K562 (cell line): ENCODE data around the gene TNFAIP8L1. TPM values are rescaled to one million over a fixed set of nuclear protein-coding genes. Genes with fewer than 3 reads are reported as not detected.
A peak's percentile ranks its signal among the peaks of the same experiment; 100 is the strongest.

Experiments
- ATAC-seq: fragments of 200-7000 bp; cut with Tn5 transposase; 3 replicates; pipeline ENCODE4 v1.9.1; 2020; ENCODE audit warnings: moderate library complexity
- BruUV-seq: library from RNA; stranded (reverse); fragments of 400-500 nt; replicated peaks from 2 replicates; lab custom pipeline; 2021; lab: Mats Ljungman, UMichigan
- CTCF ChIA-PET: fragments of 300-600 bp; formaldehyde crosslinking; extraction: SDS; loops from one replicate; lab custom pipeline; 2021; ENCODE audit warnings: low intra/inter-chr PET ratio; lab: Yijun Ruan, JAX
- POLR2A ChIA-PET: fragments of 300-600, 350-650 bp; sonication (Branson Sonifier 250); formaldehyde crosslinking; extraction: SDS; loops from one replicate; lab custom pipeline; 2021; ENCODE audit warnings: antibody characterized with exemption, inconsistent platforms; lab: Yijun Ruan, JAX
- DNase-seq, 4 experiments: peaks; one replicate each; pipeline versions ENCODE4 v3.0.0 to v3.0.0-alpha.2; 2011 to 2018; ENCODE audit warnings: low spot score in 3 of 4, mixed read lengths in 3 of 4; ENCODE audit errors: extremely low read depth in 1 of 4
- FAIRE-seq: peaks from 2 replicates; lab custom pipeline; 2011; peaks lifted over from hg19 to GRCh38; lab: Jason Lieb, UNC
- H2AFZ ChIP-seq: 2 replicates; pipeline ENCODE4 v1.6.0; 2011; ENCODE audit warnings: low read depth, low read length, control low read depth, inconsistent platforms
- H3K27ac ChIP-seq: fragments of 200-600 bp; 3 replicates; pipeline ENCODE4 v1.8.0; 2011; ENCODE audit warnings: low read depth, mild to moderate bottlenecking, control low read depth, inconsistent platforms, low read length, moderate library complexity, mixed read lengths; ENCODE audit errors: extremely low read depth
- H3K27me3 ChIP-seq, 2 experiments: fragments of 300-600 bp in 1 of 2; 2 replicates in 1 of 2; 3 replicates in 1 of 2; pipeline versions ENCODE4 v1.6.0 to v1.8.0; 2011; ENCODE audit warnings: inconsistent platforms in 2 of 2, low read length in 2 of 2, mild to moderate bottlenecking in 1 of 2, mixed read lengths in 1 of 2, moderate library complexity in 1 of 2; ENCODE audit not compliant: control insufficient read depth in 2 of 2, insufficient read depth in 2 of 2
- H3K36me3 ChIP-seq: fragments of 300-600 bp; 3 replicates; pipeline ENCODE4 v1.8.0; 2011; ENCODE audit warnings: mild to moderate bottlenecking, low read length, inconsistent platforms; ENCODE audit not compliant: control insufficient read depth, insufficient read depth
- H3K4me1 ChIP-seq, 2 experiments: fragments of 200-600 bp in 1 of 2; replicated peaks in 1 of 2; 2 replicates in 1 of 2; 3 replicates in 1 of 2; pipeline versions ENCODE4 v1.5.1 to v1.8.0; 2011; ENCODE audit warnings: inconsistent platforms in 2 of 2, low read length in 2 of 2, mild to moderate bottlenecking in 1 of 2, mixed read lengths in 1 of 2, moderate library complexity in 1 of 2; ENCODE audit not compliant: control insufficient read depth in 2 of 2, insufficient read depth in 2 of 2
- H3K4me2 ChIP-seq: 2 replicates; pipeline ENCODE4 v1.6.1; 2011; ENCODE audit warnings: low read length, control low read depth, inconsistent platforms, mixed read lengths; ENCODE audit not compliant: insufficient read depth
- H3K4me3 ChIP-seq: fragments of 200-600 bp; sonication (generic), shearing (Covaris generic); 2 replicates; pipeline ENCODE4 v1.5.1; 2016; ENCODE audit warnings: control low read depth, inconsistent platforms
- H3K79me2 ChIP-seq: fragments of 200-600 bp; 3 replicates; pipeline ENCODE4 v1.8.0; 2011; ENCODE audit warnings: low read length, inconsistent platforms; ENCODE audit not compliant: control insufficient read depth, insufficient read depth
- H3K9ac ChIP-seq, 2 experiments: 2 replicates each; pipeline versions ENCODE4 v1.6.0 to v1.6.1; 2011; ENCODE audit warnings: low read depth in 2 of 2, low read length in 2 of 2, control low read depth in 1 of 2, inconsistent platforms in 1 of 2, mild to moderate bottlenecking in 1 of 2, mixed read lengths in 1 of 2; ENCODE audit not compliant: insufficient read depth in 1 of 2
- H3K9me1 ChIP-seq: one replicate; pipeline ENCODE4 v1.6.0; 2011; ENCODE audit warnings: inconsistent platforms, mild to moderate bottlenecking, low read length, moderate library complexity; ENCODE audit not compliant: control insufficient read depth, insufficient read depth
- H3K9me3 ChIP-seq: replicated peaks from 2 replicates; pipeline ENCODE4 v1.5.1; 2011; ENCODE audit warnings: low read depth, low read length, inconsistent platforms; ENCODE audit not compliant: control insufficient read depth, insufficient read depth
- H4K20me1 ChIP-seq: replicated peaks from 2 replicates; pipeline ENCODE4 v1.6.1; 2011; ENCODE audit warnings: low read length, inconsistent platforms, mixed read lengths; ENCODE audit not compliant: control insufficient read depth, insufficient read depth
- E2F1 ChIP-seq: sonication (generic); formaldehyde crosslinking; IDR thresholded peaks from 2 replicates; pipeline ENCODE4 v1.8.1; 2023; ENCODE audit warnings: mild to moderate bottlenecking, missing genetic modification reagents, moderate library complexity
- HDGF ChIP-seq: fragments of 450-650 bp; IDR thresholded peaks from 2 replicates; pipeline ENCODE4 v1.6.1; 2016
- KDM2B ChIP-seq: fragments of 250-450 bp; sonication (Bioruptor Pico); IDR thresholded peaks from 2 replicates; pipeline ENCODE4 v1.8.0; 2021; ENCODE audit warnings: mild to moderate bottlenecking, moderate library complexity
- PHF8 ChIP-seq: fragments of 200-600 bp; sonication (generic); IDR thresholded peaks from 2 replicates; pipeline ENCODE4 v1.6.1; 2012; ENCODE audit warnings: mixed run types, mild to moderate bottlenecking, inconsistent platforms, low read length, moderate library complexity, borderline replicate concordance
- ZFP36 ChIP-seq: fragments of 150-350 bp; IDR thresholded peaks from 2 replicates; pipeline ENCODE4 v1.6.1; 2018; ENCODE audit warnings: low read length, low read depth; ENCODE audit not compliant: partially characterized antibody
- WGBS: fragments of 100-300 bp; shearing (Covaris generic); methylation state at CpG from one replicate; pipeline ENCODE4 v1.1.6; 2016; ENCODE audit warnings: low coverage, mixed read lengths; ENCODE audit not compliant: insufficient coverage; ENCODE audit errors: missing lambda C conversion rate; 5-methylcytosine and 5-hydroxymethylcytosine counted together
- in situ Hi-C: fragments of 300-500 bp; cut with MboI; formaldehyde crosslinking; loops from 4 replicates; pipeline ENCODE4 v1.15.0; 2018; ENCODE audit warnings: inconsistent platforms, mixed read lengths
- intact Hi-C: fragments of 100-400 bp; cut with micrococcal nuclease; formaldehyde crosslinking; loops from 2 replicates; pipeline ENCODE4 v1.14.2; 2022
- polyA plus RNA-seq, 8 experiments: library from polyadenylated mRNA; depleted of rRNA in 4 of 8; stranded (reverse) in 5 of 8; unstranded in 3 of 8; fragments of >200 nt; fragmentation: Nextera tagmentation in 2 of 8; fragmentation: Illumina TruSeq in 1 of 8; extraction: Ambion mirVana in 2 of 8; extraction: Trizol in 1 of 8; gene quantifications; 2 replicates each; pipeline versions ENCODE4 v1.2.1 to v1.2.3, GENCODE V29; 2011 to 2014; ENCODE audit warnings: inconsistent platforms in 1 of 8, missing spikeins in 1 of 8
- total RNA-seq, 7 experiments: library from RNA; depleted of rRNA in 6 of 7; stranded (reverse); fragments of >200 nt in 6 of 7; fragmentation: Illumina TruSeq in 2 of 7; extraction: Trizol in 2 of 7; gene quantifications; 2 replicates each; pipeline versions ENCODE4 v1.2.1 to v1.2.3, GENCODE V29; 2011 to 2021; ENCODE audit warnings: low replicate concordance in 1 of 7

The TNFAIP8L1 gene
- total and polyA plus RNA-seq, 9 of the 15 experiments (the other 6 are each of a cell fraction or from before 2014, with no cell fraction given) = 0.69 to 9.3 (median 4.9) TPM

DNA sequence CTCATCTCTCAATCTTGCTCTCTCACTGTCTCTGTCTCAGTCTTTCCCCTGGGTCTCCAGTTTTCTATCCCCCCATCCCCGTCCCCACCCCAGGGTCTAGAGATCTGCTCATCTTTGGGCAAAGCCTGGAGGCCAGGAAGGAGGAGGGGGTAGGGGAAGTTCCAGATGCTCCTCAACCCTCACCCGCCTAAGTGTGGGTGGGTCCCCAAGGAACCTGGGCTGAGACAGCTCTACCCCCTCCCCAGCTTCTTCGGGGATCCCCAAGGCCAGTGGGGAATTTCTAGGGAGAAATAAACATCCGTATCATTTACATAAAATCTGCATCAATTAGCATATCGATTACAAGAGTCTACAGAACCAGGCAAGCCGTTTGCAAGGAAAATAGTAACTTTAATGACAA, 48.0 kb upstream of the TNFAIP8L1 start:
- Histone ChIP-seq H3K4me2 (no peak overlapping the region), H3K27me3 (no peaks in the 10 kb centered on the region), H4K20me1 (no peaks in the 10 kb centered on the region), H3K27ac (no peak overlapping the region)
- no TSS peak for BruUV-seq
- intact Hi-C loops (no loop called here), in situ Hi-C loops (no loop called here)
- POLR2A ChIA-PET = interaction anchor here (0.7 kb wide), 1 partner anchor 11 kb away, joined by 3 read pairs; no protein-coding TSS in a partner anchor
- no peak for TF ChIP-seq KDM2B (CRISPR knock-in tag)
- TF ChIP-seq E2F1 (CRISPR knock-in tag) = no peak
- TF ChIP-seq ZFP36 = peak; percentile 65
- no peak for TF ChIP-seq HDGF
- no peak for TF ChIP-seq PHF8
- TF ChIP-seq, all 486 proteins: peak for 1
- whole genome bisulfite sequencing = 6% methylated on average over 6 of the region's 6 CpGs
- no peaks in the 10 kb centered on the region for H3K9me3 ChIP-seq
- peaks cover 0 to 3% of the 10 kb centered on the region in 2 experiments; a peak in 1 of 5 replicates for H3K4me1 ChIP-seq
- CTCF ChIA-PET = interaction anchor here (1.1 kb wide), 1 partner anchor 45 kb away, joined by 4 read pairs; no protein-coding TSS in a partner anchor
- no peaks in the 10 kb centered on the region for H3K9me1 ChIP-seq
- ATAC-seq (no peak), FAIRE-seq (no peak), DNase-seq (no peak)
- H3K4me3 ChIP-seq = no peak overlapping the region
- H2AFZ ChIP-seq = no peak overlapping the region
- H3K9ac ChIP-seq = 0 out of 4 replicates have a peak overlapping the region, but pooled peaks of 1 of the 2 experiments have one; percentile 61
- no peaks in the 10 kb centered on the region for H3K36me3 ChIP-seq
- H3K79me2 ChIP-seq = no peaks in the 10 kb centered on the region
